Nephron progenitor cell (in vitro differentiated cells): ENCODE measurements around the gene SGSH.

Experiments
- DNase-seq: peaks from one replicate; pipeline ENCODE4 v3.0.0; 2021
- H3K27ac Mint-ChIP-seq: 2 replicates; pipeline ENCODE4 v1.8.0; 2021; ENCODE audit warnings: mild to moderate bottlenecking, moderate library complexity, mixed read lengths
- H3K27me3 Mint-ChIP-seq: 2 replicates; pipeline ENCODE4 v1.8.0; 2021; ENCODE audit warnings: mild to moderate bottlenecking, low read depth, mixed read lengths; ENCODE audit not compliant: poor library complexity
- H3K36me3 Mint-ChIP-seq: 2 replicates; pipeline ENCODE4 v1.8.0; 2021; ENCODE audit warnings: low read depth, mixed read lengths
- H3K4me1 Mint-ChIP-seq: 2 replicates; pipeline ENCODE4 v1.8.0; 2021; ENCODE audit warnings: mixed read lengths
- H3K4me3 Mint-ChIP-seq: 2 replicates; pipeline ENCODE4 v1.8.0; 2021; ENCODE audit warnings: mild to moderate bottlenecking, moderate library complexity, mixed read lengths
- H3K9me3 Mint-ChIP-seq: 2 replicates; pipeline ENCODE4 v1.8.0; 2021; ENCODE audit warnings: mild to moderate bottlenecking, moderate library complexity, mixed read lengths
- CTCF ChIP-seq: fragments of 200-600 bp; sonication (generic); IDR thresholded peaks from 2 replicates; pipeline ENCODE4 v1.5.0; 2021; ENCODE audit warnings: antibody characterized with exemption

The SGSH gene

GRCh38 chr17:80222376-80223141, 2.4 kb upstream of the SGSH start:
- DNase-seq = no peak
- Mint-ChIP-seq H3K4me1 (peaks cover 48% of the 10 kb centered on the region), H3K4me3 (peak overlapping the region; percentile 67), H3K27ac (no peak overlapping the region), H3K36me3 (peaks cover 20% of the 10 kb centered on the region), H3K9me3 (no peaks in the 10 kb centered on the region), H3K27me3 (peaks cover 5% of the 10 kb centered on the region)
- TF ChIP-seq CTCF = no peak

GRCh38 chr17:80221351-80222105, 1.4 kb upstream of the SGSH start:
- Mint-ChIP-seq H3K36me3 (peaks cover 21% of the 10 kb centered on the region), H3K4me1 (peaks cover 43% of the 10 kb centered on the region), H3K27me3 (peaks cover 5% of the 10 kb centered on the region), H3K27ac (no peak overlapping the region), H3K4me3 (peak overlapping the region; percentile 88), H3K9me3 (no peaks in the 10 kb centered on the region)
- DNase-seq = no peak
- no peak for TF ChIP-seq CTCF

GRCh38 chr17:80220736-80221215, 643 bp upstream of the SGSH start:
- peak overlapping the region; percentile 88 for H3K4me3 Mint-ChIP-seq
- no peaks in the 10 kb centered on the region for H3K9me3 Mint-ChIP-seq
- no peak overlapping the region for H3K27ac Mint-ChIP-seq
- H3K4me1 Mint-ChIP-seq = peaks cover 43% of the 10 kb centered on the region
- peak; percentile 61 for DNase-seq
- H3K27me3 Mint-ChIP-seq = peaks cover 5% of the 10 kb centered on the region
- TF ChIP-seq CTCF = no peak
- peaks cover 28% of the 10 kb centered on the region for H3K36me3 Mint-ChIP-seq

GRCh38 chr17:80219763-80220053, 425 bp downstream of the SGSH start:
- Mint-ChIP-seq H3K27ac (peak overlapping the region; percentile 88), H3K4me3 (peak overlapping the region; percentile 90), H3K27me3 (peaks cover 5% of the 10 kb centered on the region), H3K36me3 (peaks cover 31% of the 10 kb centered on the region), H3K9me3 (no peaks in the 10 kb centered on the region), H3K4me1 (peaks cover 43% of the 10 kb centered on the region)
- DNase-seq = no peak
- no peak for TF ChIP-seq CTCF

- Mint-ChIP-seq H3K9me3 (no peaks in the 10 kb centered on the region), H3K4me3 (peak overlapping the region; percentile 90), H3K4me1 (peaks cover 38% of the 10 kb centered on the region), H3K27me3 (peaks cover 5% of the 10 kb centered on the region), H3K27ac (peak overlapping the region; percentile 88), H3K36me3 (peaks cover 27% of the 10 kb centered on the region)
- DNase-seq = no peak
- no peak for TF ChIP-seq CTCF
Observed at GRCh38 chr17:80219013-80219762, 945 bp downstream of the SGSH start.
